Activated CD4-positive, alpha-beta T cell treated with anti-CD3 and anti-CD28 coated beads, Interleukin-2, amount 50 U/mL, for 4 hours (primary cell): ENCODE measurements around the gene FXYD3.

Source experiments
- DNase-seq, 2 experiments: peaks; one replicate each; pipeline ENCODE4 v3.0.0-alpha.2; 2020

Gene FXYD3

DNA sequence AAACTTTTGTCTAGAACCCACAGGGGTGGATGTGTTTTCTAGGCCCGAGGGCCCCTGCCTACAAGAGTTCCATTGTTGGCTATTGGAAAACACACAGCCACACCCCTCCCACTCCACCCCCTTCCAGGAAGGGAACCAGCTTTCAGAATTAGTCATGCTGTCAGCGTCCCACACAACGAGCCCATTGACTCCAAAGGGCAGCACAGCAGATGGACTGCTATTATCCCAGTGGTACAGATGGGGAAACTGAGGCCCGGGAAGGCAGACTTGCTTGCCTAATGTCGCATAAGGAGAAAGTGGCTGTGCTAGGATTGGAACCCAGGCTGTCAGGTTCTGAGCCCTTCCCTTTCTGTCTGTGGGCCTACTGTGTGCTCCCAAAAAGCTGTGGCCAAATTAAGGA, 8.1 kb upstream of the FXYD3 start:
- DNase-seq: no peak

DNA sequence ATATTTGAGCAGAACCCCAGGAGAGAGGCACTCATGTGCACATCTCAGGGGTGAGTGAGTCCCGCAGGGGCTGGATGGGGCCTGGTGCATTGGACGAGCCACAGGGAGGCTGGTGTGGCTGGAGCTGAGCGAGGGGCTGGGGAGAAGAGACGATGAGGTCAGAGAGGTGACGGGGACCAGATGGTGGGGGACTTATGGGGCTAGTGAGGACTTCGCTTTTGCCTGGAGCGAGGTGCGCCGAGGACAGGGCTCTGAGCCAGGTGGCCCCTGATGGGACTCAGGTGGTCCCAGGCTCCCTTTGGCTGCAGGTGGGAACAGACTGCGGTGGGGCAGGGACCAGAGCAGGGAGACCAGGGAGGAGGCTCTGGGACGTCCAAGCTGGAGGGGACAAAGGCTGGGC, 6.9 kb upstream of the FXYD3 start:
- no peak for DNase-seq

GRCh38 chr19:35109395-35110112, 6.1 kb upstream of the FXYD3 start:
- no peak for DNase-seq

DNA sequence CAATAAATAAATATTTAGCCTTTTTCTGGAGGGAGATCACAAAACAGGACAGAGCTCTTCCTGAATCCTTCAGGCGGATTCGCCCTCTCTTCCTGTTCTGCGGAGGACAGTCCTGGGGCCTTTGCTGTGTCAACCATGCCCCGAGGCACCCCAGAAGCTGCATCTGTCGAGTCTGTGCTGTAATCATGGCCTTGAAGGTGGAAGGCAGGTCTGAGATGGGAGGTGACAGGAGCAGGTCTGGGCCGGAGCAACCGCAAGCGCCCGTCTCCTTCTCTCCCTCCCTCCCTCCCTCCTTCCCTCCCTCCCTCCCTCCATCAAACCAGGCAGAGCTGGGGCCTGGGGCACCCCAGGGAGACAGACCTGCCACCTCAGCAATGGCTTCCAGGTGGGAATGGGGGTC, 4.6 kb upstream of the FXYD3 start:
- DNase-seq: no peak

DNA sequence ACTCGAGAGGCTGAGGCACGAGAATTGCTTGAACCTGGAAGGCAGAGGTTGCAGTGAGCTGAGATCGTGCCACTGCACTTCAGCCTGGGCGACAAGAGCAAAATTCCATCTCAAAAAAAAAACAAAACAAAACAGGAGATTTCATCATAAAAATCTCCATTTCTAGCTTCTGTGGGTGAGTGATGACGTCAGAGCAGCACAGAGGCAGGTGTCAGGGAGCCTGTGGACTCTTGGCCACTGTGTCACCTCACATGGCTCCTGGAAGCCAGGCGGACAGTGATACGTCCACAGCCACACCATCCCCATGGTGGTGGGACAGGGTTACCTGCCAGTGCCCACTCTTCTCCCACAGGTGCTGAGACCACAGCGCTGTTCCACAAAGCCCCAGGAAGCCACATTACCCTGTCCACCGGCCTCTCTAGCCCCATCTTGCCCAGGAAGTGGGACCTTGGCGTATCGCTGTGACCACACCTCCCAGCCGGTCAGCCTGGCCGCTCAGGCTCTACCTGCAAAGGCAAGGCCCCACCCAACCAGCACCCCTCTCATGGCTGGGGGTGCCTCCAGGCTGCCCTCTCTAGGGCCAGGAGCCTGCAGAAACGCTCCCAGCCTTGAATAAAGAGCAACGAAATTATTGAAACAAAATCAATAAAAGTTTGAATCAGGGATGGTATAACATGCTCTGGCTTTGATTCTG, 2.5 kb upstream of the FXYD3 start:
- no peak for DNase-seq

GRCh38 chr19:35114353-35115176, 1.1 kb upstream of the FXYD3 start:
- peak; percentile 60 for DNase-seq

GRCh38 chr19:35116072-35116801, 614 bp downstream of the FXYD3 start:
- DNase-seq: no peak

- DNase-seq: no peak
Observed at GRCh38 chr19:35117116-35117515, 1.5 kb downstream of the FXYD3 start.

DNA sequence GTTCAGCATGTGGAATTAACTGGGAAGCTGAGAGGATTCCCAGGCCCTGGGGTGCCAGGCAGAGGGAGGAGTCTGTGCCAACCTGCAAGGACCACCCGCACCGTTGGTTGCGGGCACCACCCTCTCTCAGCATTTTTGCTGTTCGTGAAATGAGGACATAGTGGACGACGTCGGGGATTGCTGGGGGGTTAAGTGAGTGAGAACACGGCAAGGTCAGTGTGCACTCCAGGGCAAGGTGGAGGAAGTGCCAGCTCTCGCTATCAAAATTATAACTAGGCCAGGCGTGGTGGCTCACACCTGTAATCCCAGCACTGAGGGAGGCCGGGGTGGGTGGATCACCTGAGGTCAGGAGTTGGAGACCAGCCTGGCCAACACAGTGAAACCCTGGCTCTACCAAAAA, 2.2 kb downstream of the FXYD3 start:
- DNase-seq: no peak

DNA sequence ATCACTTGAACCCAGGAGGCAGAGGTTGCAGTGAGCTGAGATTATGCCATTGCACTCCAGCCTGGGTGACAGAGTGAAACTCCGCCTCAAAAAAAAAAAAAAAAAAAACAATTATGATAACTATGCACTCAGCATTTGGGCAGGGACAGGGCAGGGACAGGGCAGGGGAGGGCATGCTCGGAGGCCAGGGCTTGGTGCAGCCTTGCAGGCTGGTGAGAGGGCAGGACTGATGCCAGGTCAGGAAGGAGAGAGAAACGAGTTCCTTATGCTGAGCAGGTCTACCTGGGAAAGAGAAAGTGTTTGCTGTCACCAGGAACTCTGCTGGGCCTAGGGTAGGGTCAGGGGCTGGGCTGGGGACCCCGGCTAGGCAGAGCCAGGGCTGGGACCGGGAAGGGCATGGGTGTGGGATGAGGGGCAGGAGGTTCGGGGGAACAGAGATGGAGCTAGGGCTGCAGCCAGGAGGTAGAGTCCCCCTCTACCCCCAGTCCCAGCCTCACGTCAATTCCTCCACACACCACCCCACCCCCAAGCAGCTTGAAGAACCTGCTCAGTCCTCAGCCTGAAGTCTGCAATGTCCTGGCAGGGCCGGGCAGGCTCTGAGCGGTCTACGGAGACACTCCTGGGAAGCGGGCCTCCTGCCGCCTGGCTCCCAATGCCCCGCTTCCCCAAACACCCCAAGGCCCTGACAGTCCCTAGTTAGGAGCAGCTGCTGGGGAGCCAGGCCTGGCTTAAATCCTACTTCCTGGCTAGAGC, 2.8 kb downstream of the FXYD3 start:
- no peak for DNase-seq

DNA sequence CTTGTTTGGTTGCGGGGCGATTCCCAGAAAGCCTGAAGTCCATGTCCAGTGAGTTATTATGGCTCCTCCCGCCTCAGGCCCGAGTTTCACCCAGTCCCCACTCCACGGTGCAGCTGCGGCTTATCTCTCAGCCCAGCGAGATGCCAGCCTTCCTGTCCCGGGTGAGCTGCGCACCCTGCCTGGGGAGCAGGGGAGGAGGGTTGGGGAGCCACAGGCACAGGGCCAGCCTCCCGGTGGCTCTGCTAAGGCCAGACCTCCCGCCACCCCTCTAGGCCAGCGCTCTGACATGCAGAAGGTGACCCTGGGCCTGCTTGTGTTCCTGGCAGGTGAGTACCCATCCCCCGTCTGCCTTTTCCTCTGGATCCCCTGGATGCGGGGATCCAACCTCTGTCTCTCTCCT, 3.5 kb downstream of the FXYD3 start:
- DNase-seq: no peak

DNA sequence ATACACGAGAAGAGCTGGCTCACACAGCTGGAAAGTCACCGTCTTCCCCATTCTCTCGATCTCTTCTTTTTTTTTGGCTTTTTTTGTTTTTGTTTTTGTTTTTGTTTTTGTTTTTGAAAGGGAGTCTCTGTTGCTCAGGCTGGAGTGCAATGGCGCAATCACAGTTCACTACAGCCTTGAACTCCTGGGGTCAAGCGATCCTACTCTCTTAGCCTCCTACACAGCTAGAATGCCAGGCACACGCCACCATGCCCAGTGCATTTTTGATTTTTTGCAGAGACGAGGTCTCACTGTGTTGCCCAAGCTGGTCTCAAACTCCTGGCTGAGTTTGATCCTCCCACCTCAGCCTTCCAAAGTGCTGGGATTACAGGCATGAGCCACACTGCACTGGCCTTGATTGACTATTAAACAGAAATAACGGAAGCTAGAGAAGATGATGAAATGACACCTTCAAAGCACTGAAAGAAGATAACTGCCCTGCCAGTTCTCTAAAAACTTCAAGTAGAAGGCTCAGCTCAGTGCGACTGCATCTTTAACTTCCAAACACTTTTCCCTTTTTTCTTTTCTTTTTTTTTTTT, 4.0 kb downstream of the FXYD3 start:
- DNase-seq: no peak

- DNase-seq: no peak
Observed at GRCh38 chr19:35120492-35120891, 4.9 kb downstream of the FXYD3 start.

- DNase-seq: no peak
Observed at GRCh38 chr19:35120898-35121297, 5.3 kb downstream of the FXYD3 start.

GRCh38 chr19:35122687-35123551, 7.3 kb downstream of the FXYD3 start:
- DNase-seq: no peak

DNA sequence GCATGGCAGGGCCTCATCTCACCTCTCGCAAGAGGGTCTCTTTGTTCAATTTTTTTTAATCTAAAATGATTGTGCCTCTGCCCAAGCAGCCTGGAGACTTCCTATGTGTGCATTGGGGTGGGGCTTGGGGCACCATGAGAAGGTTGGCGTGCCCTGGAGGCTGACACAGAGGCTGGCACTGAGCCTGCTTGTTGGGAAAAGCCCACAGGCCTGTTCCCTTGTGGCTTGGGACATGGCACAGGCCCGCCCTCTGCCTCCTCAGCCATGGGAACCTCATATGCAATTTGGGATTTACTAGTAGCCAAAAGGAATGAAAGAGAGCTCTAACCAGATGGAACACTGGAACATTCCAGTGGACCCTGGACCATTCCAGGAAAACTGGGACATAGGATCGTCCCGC, 8.0 kb downstream of the FXYD3 start:
- DNase-seq: no peak

DNA sequence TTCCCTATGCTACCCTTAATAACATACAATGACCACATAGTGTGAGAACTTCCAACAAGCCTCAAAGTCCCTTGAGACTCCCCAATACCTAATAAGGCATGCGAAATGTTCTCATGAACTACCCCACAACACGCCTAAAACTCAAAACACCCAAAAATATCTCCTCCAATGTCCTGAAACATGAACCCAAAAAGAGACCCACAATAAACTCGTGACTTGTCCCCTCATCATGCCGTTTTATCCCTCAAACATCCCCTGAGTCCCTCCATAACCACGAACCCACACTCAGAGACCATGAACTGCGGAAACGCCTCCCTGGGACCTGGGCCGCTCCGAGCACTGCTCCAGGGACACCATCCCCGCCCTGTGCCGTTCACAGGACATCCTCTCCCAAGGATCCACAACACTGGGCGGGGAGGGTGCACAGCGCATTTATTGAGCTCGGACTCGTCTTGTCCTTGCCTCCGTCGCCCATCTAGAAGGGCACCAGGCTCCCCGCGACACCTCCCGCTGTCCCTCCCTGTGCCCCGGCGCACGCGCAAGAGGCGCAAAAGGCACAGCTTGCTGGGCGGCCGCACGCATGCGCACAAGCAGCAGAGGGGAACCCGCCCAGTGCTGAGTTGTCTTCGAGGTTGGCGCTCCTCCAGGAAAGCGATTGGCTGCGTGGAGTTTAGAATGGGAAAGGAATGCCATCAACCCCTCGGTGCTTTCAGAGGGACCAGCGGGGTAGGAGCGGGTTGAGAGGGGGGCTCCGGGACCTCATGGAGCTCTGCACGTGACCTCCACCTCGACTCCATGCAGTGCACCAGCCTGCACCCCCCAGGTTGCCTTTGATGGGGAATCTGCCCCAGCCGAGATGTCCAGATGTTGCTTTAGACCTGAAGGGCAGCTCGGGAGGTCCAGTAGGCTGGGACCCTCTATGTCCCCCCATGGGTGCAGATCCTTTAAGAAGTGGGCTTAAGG, 8.8 kb downstream of the FXYD3 start:
- peak; percentile 79 to 83 for DNase-seq

GRCh38 chr19:35125270-35125717, 9.7 kb downstream of the FXYD3 start:
- no peak for DNase-seq

GRCh38 chr19:35125749-35126623, 10.4 kb downstream of the FXYD3 start:
- DNase-seq: no peak
